HG02870 (cell line): ENCODE data around the gene SNED1.

ENCODE experiments used
- ATAC-seq: cut with Tn5 transposase; IDR thresholded peaks from one replicate; pipeline ENCODE4 v1.9.1; 2021; ENCODE audit warnings: mild to moderate bottlenecking, moderate library complexity; ENCODE audit not compliant: unreplicated experiment

Gene SNED1

GRCh38 chr2:241043581-241043980, 45.2 kb downstream of the SNED1 start:
- ATAC-seq: no peak

GRCh38 chr2:241047253-241048010, 49.0 kb downstream of the SNED1 start:
- ATAC-seq: no peak

- no peak for ATAC-seq
Measured at GRCh38 chr2:241048149-241048948, 49.9 kb downstream of the SNED1 start.

- ATAC-seq: no peak
Measured at GRCh38 chr2:241048949-241049343, 50.5 kb downstream of the SNED1 start.

GRCh38 chr2:241049739-241050623, 51.6 kb downstream of the SNED1 start:
- no peak for ATAC-seq

GRCh38 chr2:241050624-241051577, 52.5 kb downstream of the SNED1 start:
- ATAC-seq: no peak

GRCh38 chr2:241051578-241052487, 53.4 kb downstream of the SNED1 start:
- ATAC-seq: no peak

GRCh38 chr2:241052677-241053360, 54.4 kb downstream of the SNED1 start:
- no peak for ATAC-seq

- ATAC-seq: no peak
Measured at GRCh38 chr2:241053576-241054251, 55.3 kb downstream of the SNED1 start.

GRCh38 chr2:241061275-241061674, 62.9 kb downstream of the SNED1 start:
- no peak for ATAC-seq

GRCh38 chr2:241062389-241063092, 64.1 kb downstream of the SNED1 start:
- no peak for ATAC-seq

GRCh38 chr2:241063093-241063551, 64.7 kb downstream of the SNED1 start:
- ATAC-seq: no peak

- ATAC-seq: no peak
Measured at GRCh38 chr2:241063587-241063986, 65.2 kb downstream of the SNED1 start.

- no peak for ATAC-seq
Measured at GRCh38 chr2:241064008-241064801, 65.8 kb downstream of the SNED1 start.

- no peak for ATAC-seq
Measured at GRCh38 chr2:241064802-241065354, 66.5 kb downstream of the SNED1 start.

GRCh38 chr2:241065355-241065803, 67.0 kb downstream of the SNED1 start:
- ATAC-seq: no peak
